Uterus (tissue), 4 donors: ENCODE measurements around the gene DNM3. TPM values are rescaled to one million over a fixed set of nuclear protein-coding genes. Genes with fewer than 3 reads are reported as not detected.

ENCODE experiments used
- DNase-seq, 2 donors: peaks; one replicate each; pipeline ENCODE4 v3.0.0-alpha.2; 2019 to 2020
- H3K27ac ChIP-seq, 2 donors: fragments of 200-600 bp; sonication (generic); 1 replicate in 1 of 2; 2 replicates in 1 of 2; pipeline ENCODE4 v1.5.1; 2016 to 2018
- H3K27me3 ChIP-seq, 2 donors: fragments of 200-600 bp; sonication (generic); one replicate each; pipeline ENCODE4 v1.5.1; 2018 to 2019; ENCODE audit warnings: control low read depth in 1 of 2
- H3K36me3 ChIP-seq, 2 donors: fragments of 200-600 bp; sonication (generic); one replicate each; pipeline ENCODE4 v1.5.1; 2019; ENCODE audit warnings: control low read depth in 1 of 2
- H3K4me1 ChIP-seq, 2 donors: fragments of 200-600 bp; sonication (generic); one replicate each; pipeline ENCODE4 v1.5.1; 2018 to 2019; ENCODE audit warnings: control low read depth in 1 of 2
- H3K4me3 ChIP-seq, 2 donors: fragments of 200-600 bp; sonication (generic); 1 replicate in 1 of 2; 2 replicates in 1 of 2; pipeline ENCODE4 v1.5.1; 2018 to 2019; ENCODE audit warnings: mild to moderate bottlenecking in 1 of 2
- H3K9me3 ChIP-seq, 2 donors: fragments of 200-600 bp; sonication (generic); one replicate each; pipeline ENCODE4 v1.5.1; 2019; ENCODE audit warnings: control low read depth in 1 of 2
- POLR2A ChIP-seq, 2 donors: fragments of 450-650 bp; IDR thresholded peaks; one replicate each; pipeline ENCODE4 v1.6.1; 2016; ENCODE audit warnings: antibody characterized with exemption in 2 of 2, mild to moderate bottlenecking in 1 of 2, moderate library complexity in 1 of 2
- intact Hi-C: fragments of 100-400 bp; cut with DNase I; formaldehyde crosslinking; loops from one replicate; pipeline ENCODE4 v1.15.1; 2023; ENCODE audit warnings: low total_unique reads
- total RNA-seq, 4 donors: library from RNA; depleted of rRNA in 3 of 4; stranded (reverse); fragments of >200 nt in 3 of 4; gene quantifications; one replicate each; pipeline versions ENCODE4 v1.1.0 to v1.2.4, GENCODE V29; 2014 to 2023
- TF ChIP-seq, protein P1 (sequence below), 4 experiments: fragments of 200-600 bp in 2 of 4; fragments of 450-650 bp in 2 of 4; sonication (generic) in 2 of 4; IDR thresholded peaks; one replicate each; pipeline ENCODE4 v1.5.1; 2016 to 2019; ENCODE audit warnings: antibody characterized with exemption in 4 of 4, mild to moderate bottlenecking in 2 of 4, moderate library complexity in 1 of 4
- donor health status: DM: yes; HTN: yes; CAD: no.

DNM3 gene
- total RNA-seq, 4 donors from 2014 or later: 4.7 to 49.2 (median 14.6) TPM

DNA sequence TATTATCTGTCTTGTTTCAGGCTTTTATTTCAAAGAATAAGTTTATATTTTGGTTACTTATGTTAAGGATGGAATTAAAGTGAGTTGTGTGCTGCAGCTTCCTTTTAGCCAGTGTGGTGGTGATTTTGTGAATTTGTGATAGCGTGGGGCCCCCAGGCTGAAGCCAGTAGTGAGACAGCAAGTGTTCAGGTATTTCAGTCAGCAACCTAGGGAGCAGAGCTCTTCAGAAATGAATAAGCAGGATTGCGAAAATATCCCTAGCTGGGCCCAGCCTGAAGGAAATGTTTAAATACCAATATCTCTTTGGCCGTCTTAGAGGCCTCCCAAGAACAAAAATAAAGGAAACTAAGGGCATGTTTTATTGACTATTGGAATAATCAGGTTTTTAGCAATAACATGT, 428.3 kb downstream of the DNM3 start:
- H3K4me1 ChIP-seq: no peaks in the 10 kb centered on the region
- intact Hi-C loops: no loop called here
- DNase-seq: no peak
- H3K9me3 ChIP-seq: no peaks in the 10 kb centered on the region
- H3K4me3 ChIP-seq: no peak overlapping the region
- no peak overlapping the region for H3K27ac ChIP-seq
- no peaks in the 10 kb centered on the region for H3K27me3 ChIP-seq
- H3K36me3 ChIP-seq: no peaks in the 10 kb centered on the region
- TF ChIP-seq POLR2A (IDR thresholded peaks at IDR 0.05): no peak
- TF ChIP-seq, protein P1, sequence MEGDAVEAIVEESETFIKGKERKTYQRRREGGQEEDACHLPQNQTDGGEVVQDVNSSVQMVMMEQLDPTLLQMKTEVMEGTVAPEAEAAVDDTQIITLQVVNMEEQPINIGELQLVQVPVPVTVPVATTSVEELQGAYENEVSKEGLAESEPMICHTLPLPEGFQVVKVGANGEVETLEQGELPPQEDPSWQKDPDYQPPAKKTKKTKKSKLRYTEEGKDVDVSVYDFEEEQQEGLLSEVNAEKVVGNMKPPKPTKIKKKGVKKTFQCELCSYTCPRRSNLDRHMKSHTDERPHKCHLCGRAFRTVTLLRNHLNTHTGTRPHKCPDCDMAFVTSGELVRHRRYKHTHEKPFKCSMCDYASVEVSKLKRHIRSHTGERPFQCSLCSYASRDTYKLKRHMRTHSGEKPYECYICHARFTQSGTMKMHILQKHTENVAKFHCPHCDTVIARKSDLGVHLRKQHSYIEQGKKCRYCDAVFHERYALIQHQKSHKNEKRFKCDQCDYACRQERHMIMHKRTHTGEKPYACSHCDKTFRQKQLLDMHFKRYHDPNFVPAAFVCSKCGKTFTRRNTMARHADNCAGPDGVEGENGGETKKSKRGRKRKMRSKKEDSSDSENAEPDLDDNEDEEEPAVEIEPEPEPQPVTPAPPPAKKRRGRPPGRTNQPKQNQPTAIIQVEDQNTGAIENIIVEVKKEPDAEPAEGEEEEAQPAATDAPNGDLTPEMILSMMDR (IDR thresholded peaks at IDR 0.05): no peak

DNA sequence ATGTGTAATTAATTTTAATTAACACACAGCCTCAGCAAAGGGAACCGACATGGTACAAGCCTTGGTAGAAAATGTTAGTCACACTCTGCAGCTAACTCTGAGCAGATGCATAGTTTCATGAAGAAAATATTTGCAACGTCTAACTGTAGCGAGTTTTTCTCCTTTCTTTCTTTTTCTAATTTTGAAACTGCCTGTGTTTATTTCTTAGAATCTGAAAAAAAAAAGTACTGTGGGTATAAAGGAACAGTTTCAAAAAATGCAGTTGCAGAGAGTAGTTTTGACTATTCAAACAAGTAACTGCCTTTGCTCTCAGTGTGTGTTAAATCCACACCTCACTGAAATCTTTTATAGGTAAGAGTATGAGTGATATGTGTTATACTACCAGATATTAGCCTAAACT, 429.3 kb downstream of the DNM3 start:
- intact Hi-C loops: no loop called here
- no peaks in the 10 kb centered on the region for H3K27me3 ChIP-seq
- no peak for DNase-seq
- H3K27ac ChIP-seq: peak overlapping the region in 1 of 2 donors; percentile 38
- TF ChIP-seq POLR2A (IDR thresholded peaks at IDR 0.05): no peak
- TF ChIP-seq, protein P1 (IDR thresholded peaks at IDR 0.05): no peak
- no peaks in the 10 kb centered on the region for H3K9me3 ChIP-seq
- H3K4me3 ChIP-seq: no peak overlapping the region
- H3K36me3 ChIP-seq: no peaks in the 10 kb centered on the region
- H3K4me1 ChIP-seq: no peaks in the 10 kb centered on the region

GRCh38 chr1:172272087-172272486, 430.8 kb downstream of the DNM3 start:
- no peaks in the 10 kb centered on the region for H3K9me3 ChIP-seq
- no peaks in the 10 kb centered on the region for H3K4me1 ChIP-seq
- H3K27ac ChIP-seq: no peak overlapping the region
- no peak for DNase-seq
- no peak for TF ChIP-seq POLR2A (IDR thresholded peaks at IDR 0.05)
- TF ChIP-seq, protein P1 (IDR thresholded peaks at IDR 0.05): no peak
- no peaks in the 10 kb centered on the region for H3K36me3 ChIP-seq
- intact Hi-C loops: no loop called here
- H3K27me3 ChIP-seq: no peaks in the 10 kb centered on the region
- no peak overlapping the region for H3K4me3 ChIP-seq

DNA sequence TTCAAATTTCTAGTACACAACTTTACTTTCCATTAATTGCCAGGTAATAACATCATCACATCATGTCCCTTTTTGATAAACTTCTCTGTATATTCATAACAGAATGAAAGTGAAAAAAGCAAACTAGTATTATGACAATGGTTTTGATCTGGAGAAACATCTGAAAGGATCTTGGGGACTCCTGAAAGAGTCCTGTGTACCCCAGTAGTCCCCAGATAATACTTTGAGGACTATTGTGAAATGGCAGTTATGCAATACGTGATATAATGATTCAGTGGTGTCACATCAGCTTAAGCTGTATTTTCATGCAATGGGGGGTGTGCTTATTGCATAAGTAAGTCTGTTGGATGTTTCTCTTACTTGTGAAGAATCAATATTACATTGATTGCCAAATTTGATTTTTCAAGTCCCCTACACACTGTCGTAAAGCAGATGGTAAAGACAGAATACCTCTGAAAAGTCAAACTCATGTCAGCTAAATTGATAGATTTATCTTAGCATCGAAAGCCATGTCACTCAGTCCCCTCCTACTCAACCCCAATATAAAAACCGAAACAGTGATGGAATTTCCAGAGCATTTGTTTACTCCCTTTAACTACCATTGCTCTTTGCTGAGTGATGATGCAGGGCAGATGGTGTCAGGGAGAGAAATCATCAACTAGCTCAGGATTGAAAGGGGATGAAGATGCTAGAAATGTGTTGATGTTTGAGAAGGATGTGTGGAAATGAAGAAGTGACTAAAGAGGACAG, 432.5 kb downstream of the DNM3 start:
- intact Hi-C loops: no loop called here
- H3K27me3 ChIP-seq: no peaks in the 10 kb centered on the region
- TF ChIP-seq, protein P1 (IDR thresholded peaks at IDR 0.05): no peak
- no peak for TF ChIP-seq POLR2A (IDR thresholded peaks at IDR 0.05)
- H3K27ac ChIP-seq: no peak overlapping the region
- no peak overlapping the region for H3K4me3 ChIP-seq
- no peaks in the 10 kb centered on the region for H3K9me3 ChIP-seq
- H3K36me3 ChIP-seq: no peaks in the 10 kb centered on the region
- no peaks in the 10 kb centered on the region for H3K4me1 ChIP-seq
- DNase-seq: no peak

- Histone ChIP-seq H3K4me1 (no peaks in the 10 kb centered on the region), H3K9me3 (no peaks in the 10 kb centered on the region), H3K36me3 (no peaks in the 10 kb centered on the region), H3K4me3 (no peak overlapping the region), H3K27me3 (no peaks in the 10 kb centered on the region), H3K27ac (no peak overlapping the region)
- no peak for DNase-seq
- no peak for TF ChIP-seq POLR2A (IDR thresholded peaks at IDR 0.05)
- TF ChIP-seq, protein P1 (IDR thresholded peaks at IDR 0.05): no peak
- intact Hi-C loops: no loop called here
These were observed 434.2 kb downstream of the DNM3 start for GRCh38 chr1:172275478-172275877.
